Stimulated activated naive B cell treated with anti-CD40 and anti-IgM and Interleukin-4, amounts not matched to agents 10 μg/mL and 1 μg/mL and 100 μg/mL, for 72 hours (primary cell): ENCODE results near the gene CCDC32.
A peak's percentile ranks its signal among the peaks of the same experiment; 100 is the strongest.

Experiments
- ATAC-seq, 2 donors: fragments of 150-1000 bp; cut with Tn5 transposase; replicated peaks; 2 replicates each; pipeline ENCODE4 v1.10.0; 2021; ENCODE audit warnings: moderate library complexity in 1 of 2
- DNase-seq: peaks from one replicate; pipeline ENCODE4 v3.0.0; 2021
- H3K27ac Mint-ChIP-seq: one replicate; pipeline ENCODE4 v1.8.0; 2022; ENCODE audit warnings: mild to moderate bottlenecking, mixed read lengths
- H3K27me3 Mint-ChIP-seq, 2 donors: one replicate each; pipeline ENCODE4 v1.8.0; 2022; ENCODE audit warnings: mixed read lengths in 2 of 2
- H3K36me3 Mint-ChIP-seq, 2 donors: one replicate each; pipeline ENCODE4 v1.8.0; 2022; ENCODE audit warnings: mixed read lengths in 2 of 2, mild to moderate bottlenecking in 1 of 2
- H3K4me1 Mint-ChIP-seq, 2 donors: one replicate each; pipeline ENCODE4 v1.8.0; 2022; ENCODE audit warnings: mixed read lengths in 2 of 2, mild to moderate bottlenecking in 1 of 2
- H3K4me3 Mint-ChIP-seq, 2 donors: one replicate each; pipeline ENCODE4 v1.8.0; 2022; ENCODE audit warnings: mild to moderate bottlenecking in 2 of 2, mixed read lengths in 2 of 2, moderate library complexity in 1 of 2
- H3K9me3 Mint-ChIP-seq, 2 donors: one replicate each; pipeline ENCODE4 v1.8.0; 2022; ENCODE audit warnings: mixed read lengths in 2 of 2, mild to moderate bottlenecking in 1 of 2

The CCDC32 gene

DNA sequence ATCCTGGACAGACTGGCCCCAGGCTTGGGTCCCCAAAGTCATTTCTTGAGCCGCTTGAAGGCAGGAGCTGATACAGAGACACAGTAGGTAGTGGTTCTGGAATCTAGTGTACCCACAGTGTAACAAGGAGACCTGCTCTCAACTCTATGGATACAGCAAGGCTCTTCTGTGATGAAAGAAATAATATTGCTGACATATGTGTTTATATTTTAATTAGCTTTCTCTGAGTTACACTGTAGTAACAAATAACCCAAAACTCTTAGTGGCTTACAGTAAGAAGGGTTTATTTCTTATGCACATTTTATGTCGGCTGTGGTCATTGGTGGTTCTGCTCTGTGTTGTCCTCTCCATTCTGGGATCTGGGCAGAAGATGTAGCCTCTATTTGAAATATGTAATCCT, 48.5 kb downstream of the CCDC32 start:
- no peak for ATAC-seq
- Mint-ChIP-seq H3K4me1 (peaks cover 12 to 17% of the 10 kb centered on the region in 2 donors), H3K27ac (no peak overlapping the region), H3K36me3 (no peaks in the 10 kb centered on the region), H3K4me3 (no peak overlapping the region), H3K27me3 (peaks cover 0 to 15% of the 10 kb centered on the region in 2 donors), H3K9me3 (no peaks in the 10 kb centered on the region)
- DNase-seq: no peak

GRCh38 chr15:40513609-40514008, 51.2 kb downstream of the CCDC32 start:
- DNase-seq (no peak), ATAC-seq (no peak)
- Mint-ChIP-seq H3K9me3 (no peaks in the 10 kb centered on the region), H3K36me3 (no peaks in the 10 kb centered on the region), H3K4me1 (peaks cover 12 to 20% of the 10 kb centered on the region in 2 donors), H3K27me3 (peaks cover under 1 to 16% of the 10 kb centered on the region in 2 donors), H3K27ac (no peak overlapping the region), H3K4me3 (no peak overlapping the region)

DNA sequence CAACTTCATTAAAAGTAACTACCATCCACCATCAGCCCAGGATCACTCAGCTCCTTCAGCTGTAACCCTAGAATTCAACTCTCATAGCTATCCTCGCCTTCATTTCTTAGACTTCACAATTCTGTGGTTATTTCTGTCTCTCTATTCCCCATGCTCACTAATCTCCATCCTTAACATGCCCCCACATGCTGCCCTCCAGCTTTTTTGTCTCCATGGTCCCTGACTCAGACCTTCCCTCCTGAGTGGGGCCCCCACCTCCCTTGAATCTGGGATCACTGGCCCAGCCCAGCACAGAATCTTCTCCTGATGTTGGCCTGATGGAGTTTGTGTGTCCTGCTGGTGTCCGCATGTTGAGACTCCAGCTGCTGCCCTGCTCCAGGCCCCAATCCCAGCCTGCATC, 52.4 kb downstream of the CCDC32 start:
- Mint-ChIP-seq H3K4me1 (peaks cover 12 to 23% of the 10 kb centered on the region in 2 donors), H3K4me3 (peak overlapping the region; percentile 77 to 87), H3K9me3 (no peaks in the 10 kb centered on the region), H3K27me3 (peaks cover 9 to 25% of the 10 kb centered on the region in 2 donors), H3K36me3 (no peaks in the 10 kb centered on the region), H3K27ac (peak overlapping the region; percentile 49)
- ATAC-seq (no peak), DNase-seq (no peak)

GRCh38 chr15:40511472-40512133, 53.2 kb downstream of the CCDC32 start:
- H3K36me3 Mint-ChIP-seq: no peaks in the 10 kb centered on the region
- H3K4me3 Mint-ChIP-seq: peak overlapping the region; percentile 87 to 91
- H3K27ac Mint-ChIP-seq: peak overlapping the region; percentile 88
- ATAC-seq (peak; percentile 51 to 52), DNase-seq (peak; percentile 25)
- no peaks in the 10 kb centered on the region for H3K9me3 Mint-ChIP-seq
- H3K27me3 Mint-ChIP-seq: peaks cover 13 to 33% of the 10 kb centered on the region in 2 donors
- peaks cover 15 to 31% of the 10 kb centered on the region in 2 donors for H3K4me1 Mint-ChIP-seq

- H3K9me3 Mint-ChIP-seq: no peaks in the 10 kb centered on the region
- DNase-seq: peak; percentile 63
- peak overlapping the region; percentile 87 to 91 for H3K4me3 Mint-ChIP-seq
- peak overlapping the region; percentile 88 for H3K27ac Mint-ChIP-seq
- ATAC-seq: peak; percentile 79 to 81
- peaks cover 16 to 32% of the 10 kb centered on the region in 2 donors for H3K4me1 Mint-ChIP-seq
- peaks cover 18 to 39% of the 10 kb centered on the region in 2 donors for H3K27me3 Mint-ChIP-seq
- H3K36me3 Mint-ChIP-seq: no peaks in the 10 kb centered on the region
Measured at GRCh38 chr15:40511093-40511471, 53.8 kb downstream of the CCDC32 start.

DNA sequence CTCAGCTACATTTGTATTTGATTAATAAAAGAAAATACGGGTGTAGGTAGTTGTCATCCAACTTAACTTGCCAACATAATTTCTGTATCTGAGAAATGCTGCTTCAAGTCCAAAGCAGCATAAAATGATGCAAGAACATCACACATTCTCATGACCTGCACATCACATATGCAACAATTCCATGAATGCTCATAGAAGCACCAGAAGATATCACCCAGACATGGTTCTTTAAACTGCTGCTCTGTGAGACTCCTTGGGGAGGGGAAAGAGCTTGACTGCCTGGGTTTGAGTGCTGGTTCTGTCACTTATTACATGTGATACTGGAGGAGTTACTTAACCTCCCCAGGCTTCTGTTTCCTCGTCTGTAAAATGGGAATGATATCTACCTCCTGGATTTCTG, 54.6 kb downstream of the CCDC32 start:
- Mint-ChIP-seq H3K36me3 (no peaks in the 10 kb centered on the region), H3K27ac (no peak overlapping the region), H3K27me3 (peaks cover 18 to 41% of the 10 kb centered on the region in 2 donors), H3K9me3 (no peaks in the 10 kb centered on the region), H3K4me1 (peaks cover 16 to 32% of the 10 kb centered on the region in 2 donors), H3K4me3 (peak overlapping the region in 1 of 2 donors; percentile 37)
- no peak for DNase-seq
- no peak for ATAC-seq

DNA sequence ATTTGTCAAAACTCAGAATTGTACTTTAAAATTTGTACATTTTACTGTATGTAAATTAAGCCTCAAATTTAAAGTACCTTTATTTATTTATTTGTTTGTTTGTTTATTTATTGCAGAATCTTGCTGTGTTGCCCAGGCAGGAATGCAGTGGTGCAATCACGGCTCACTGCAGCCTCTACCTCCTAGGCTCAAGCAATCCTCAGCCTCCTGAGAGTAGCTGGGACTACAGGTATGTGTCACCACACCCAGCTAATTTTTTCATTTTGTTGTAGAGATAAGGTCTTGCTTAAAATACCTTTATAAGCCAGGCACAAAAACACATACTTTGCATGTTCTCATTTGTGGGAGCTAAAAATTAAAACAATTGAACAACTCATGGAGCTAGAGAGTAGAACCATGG, 56.6 kb downstream of the CCDC32 start:
- Mint-ChIP-seq H3K36me3 (no peaks in the 10 kb centered on the region), H3K4me3 (no peak overlapping the region), H3K9me3 (no peaks in the 10 kb centered on the region), H3K27me3 (peaks cover 18 to 48% of the 10 kb centered on the region in 2 donors), H3K27ac (no peak overlapping the region), H3K4me1 (peaks cover 16 to 32% of the 10 kb centered on the region in 2 donors)
- no peak for DNase-seq
- ATAC-seq: no peak

DNA sequence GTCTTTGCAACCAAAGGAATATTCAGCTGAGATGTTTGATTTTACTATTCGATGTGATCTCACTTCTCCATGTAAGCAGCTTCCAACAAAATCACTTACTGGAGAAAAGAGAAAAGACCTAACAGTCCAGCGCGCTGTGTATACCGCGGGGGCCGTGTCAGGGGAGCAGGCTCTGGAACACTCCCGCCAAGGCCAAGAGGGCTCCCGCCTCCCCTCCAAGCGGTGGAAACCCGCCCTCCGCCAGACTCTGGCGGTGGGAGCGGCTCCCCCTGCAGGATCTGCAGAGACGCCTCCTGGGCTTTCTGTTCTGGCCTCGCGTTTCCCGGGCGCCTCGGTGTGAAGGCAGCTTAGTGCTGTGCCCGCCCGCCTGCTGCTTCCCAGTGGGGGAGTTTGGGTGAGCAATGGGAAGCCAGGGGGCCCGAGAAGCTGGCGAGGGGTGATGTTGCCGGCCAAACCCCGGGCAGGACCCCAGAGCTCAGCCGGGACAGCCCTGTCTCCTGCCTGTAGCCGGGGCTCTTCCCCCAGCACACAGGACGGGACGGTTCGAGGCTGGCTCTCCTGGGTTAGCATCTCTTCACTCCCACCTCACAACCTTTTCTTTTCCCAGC, 57.8 kb downstream of the CCDC32 start:
- Mint-ChIP-seq H3K4me3 (peak overlapping the region; percentile 59 to 73), H3K27ac (no peak overlapping the region), H3K4me1 (peaks cover 13 to 28% of the 10 kb centered on the region in 2 donors), H3K27me3 (peaks cover 28 to 46% of the 10 kb centered on the region in 2 donors), H3K36me3 (no peaks in the 10 kb centered on the region), H3K9me3 (no peaks in the 10 kb centered on the region)
- peak; percentile 50 to 55 for ATAC-seq
- peak; percentile 29 for DNase-seq
